Esophagus muscularis mucosa (tissue), 4 donors: ENCODE data around the gene LIMCH1. TPM values are rescaled to one million over a fixed set of nuclear protein-coding genes. Genes with fewer than 3 reads are reported as not detected.

Experiments
- DNase-seq: peaks from one replicate; pipeline ENCODE4 v3.0.0-alpha.2; 2017; ENCODE audit errors: extremely low spot score
- H3K27ac ChIP-seq, 4 donors: fragments of 200-600 bp; sonication (generic); replicated peaks in 1 of 4; 1 replicate in 3 of 4; 2 replicates in 1 of 4; pipeline ENCODE4 v1.5.1; 2016 to 2019; ENCODE audit warnings: mild to moderate bottlenecking in 1 of 4
- H3K27me3 ChIP-seq, 4 donors: fragments of 200-600 bp; sonication (generic); one replicate each; pipeline versions ENCODE4 v1.5.1 to v1.6.0; 2016 to 2019
- H3K36me3 ChIP-seq, 4 donors: fragments of 200-600 bp; sonication (generic); one replicate each; pipeline ENCODE4 v1.5.1; 2016 to 2019
- H3K4me1 ChIP-seq, 4 donors: fragments of 200-600 bp; sonication (generic); one replicate each; pipeline ENCODE4 v1.5.1; 2016 to 2019
- H3K4me3 ChIP-seq, 4 donors: fragments of 200-600 bp; sonication (generic); 1 replicate in 2 of 4; 2 replicates in 2 of 4; pipeline ENCODE4 v1.5.1; 2016 to 2019; ENCODE audit warnings: mild to moderate bottlenecking in 4 of 4, moderate library complexity in 1 of 4
- H3K9me3 ChIP-seq, 4 donors: fragments of 200-600 bp; sonication (generic); 1 replicate in 3 of 4; 2 replicates in 1 of 4; pipeline ENCODE4 v1.5.1; 2016 to 2019
- EP300 ChIP-seq: sonication (generic); formaldehyde crosslinking; IDR thresholded peaks from one replicate; pipeline ENCODE4 v1.6.1; 2017; ENCODE audit warnings: antibody characterized with exemption
- POLR2A ChIP-seq: fragments of 450-650 bp; IDR thresholded peaks from one replicate; pipeline ENCODE4 v1.6.1; 2017; ENCODE audit warnings: antibody characterized with exemption, moderate library complexity, mild to moderate bottlenecking, low read depth
- POLR2AphosphoS5 ChIP-seq, 2 donors: sonication (generic); formaldehyde crosslinking; IDR thresholded peaks; one replicate each; pipeline ENCODE4 v1.6.1; 2017; ENCODE audit warnings: antibody characterized with exemption in 2 of 2
- WGBS: methylation state at CpG from one replicate; pipeline ENCODE4 v1.1.5; 2018; 5-methylcytosine and 5-hydroxymethylcytosine counted together
- intact Hi-C: fragments of 100-400 bp; cut with DNase I; formaldehyde crosslinking; loops from one replicate; pipeline ENCODE4 v1.15.1; 2023
- total RNA-seq, 4 donors: library from RNA; depleted of rRNA; stranded (reverse); fragments of >200 nt; gene quantifications; one replicate each; pipeline versions ENCODE4 v1.1.0 to v1.2.1, GENCODE V29; 2016
- TF ChIP-seq, protein P1 (sequence below), 3 experiments: fragments of 200-600 bp in 2 of 3; fragments of 450-650 bp in 1 of 3; sonication (generic) in 2 of 3; IDR thresholded peaks; one replicate each; pipeline ENCODE4 v1.5.1; 2017 to 2019; ENCODE audit warnings: antibody characterized with exemption in 3 of 3, mild to moderate bottlenecking in 2 of 3, moderate library complexity in 1 of 3

Gene LIMCH1
- total RNA-seq, 4 donors from 2014 or later: 49.0 to 101 (median 72.1) TPM

DNA sequence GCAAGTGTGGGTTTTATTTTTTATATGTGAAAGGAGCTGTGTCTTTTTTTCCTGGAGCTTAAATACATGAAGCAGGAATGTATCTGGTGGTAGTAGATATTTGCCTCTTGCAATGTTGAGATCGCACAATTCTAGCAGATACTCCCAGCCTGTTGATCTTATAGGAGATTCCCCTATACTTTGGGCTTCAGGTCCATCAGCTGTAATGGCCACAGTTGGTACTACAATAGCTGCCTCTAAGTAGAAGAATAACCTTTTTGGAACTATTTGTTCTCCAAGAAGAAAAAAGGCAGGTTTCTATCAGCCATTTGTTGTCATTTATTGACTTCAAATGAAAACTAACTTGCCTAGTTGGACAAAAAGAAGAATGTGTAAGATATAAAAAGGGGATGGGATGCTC, 37.7 kb downstream of the LIMCH1 start:
- Histone ChIP-seq H3K27me3 (no peaks in the 10 kb centered on the region), H3K27ac (peak overlapping the region; percentile 41 to 67 (median 54)), H3K4me1 (peaks cover 22 to 49% (median 40%) of the 10 kb centered on the region in 4 donors), H3K36me3 (no peaks in the 10 kb centered on the region), H3K4me3 (no peak overlapping the region), H3K9me3 (no peaks in the 10 kb centered on the region)
- DNase-seq: peak; percentile 5
- no peak for TF ChIP-seq POLR2AphosphoS5 (IDR thresholded peaks at IDR 0.05)
- TF ChIP-seq, protein P1, sequence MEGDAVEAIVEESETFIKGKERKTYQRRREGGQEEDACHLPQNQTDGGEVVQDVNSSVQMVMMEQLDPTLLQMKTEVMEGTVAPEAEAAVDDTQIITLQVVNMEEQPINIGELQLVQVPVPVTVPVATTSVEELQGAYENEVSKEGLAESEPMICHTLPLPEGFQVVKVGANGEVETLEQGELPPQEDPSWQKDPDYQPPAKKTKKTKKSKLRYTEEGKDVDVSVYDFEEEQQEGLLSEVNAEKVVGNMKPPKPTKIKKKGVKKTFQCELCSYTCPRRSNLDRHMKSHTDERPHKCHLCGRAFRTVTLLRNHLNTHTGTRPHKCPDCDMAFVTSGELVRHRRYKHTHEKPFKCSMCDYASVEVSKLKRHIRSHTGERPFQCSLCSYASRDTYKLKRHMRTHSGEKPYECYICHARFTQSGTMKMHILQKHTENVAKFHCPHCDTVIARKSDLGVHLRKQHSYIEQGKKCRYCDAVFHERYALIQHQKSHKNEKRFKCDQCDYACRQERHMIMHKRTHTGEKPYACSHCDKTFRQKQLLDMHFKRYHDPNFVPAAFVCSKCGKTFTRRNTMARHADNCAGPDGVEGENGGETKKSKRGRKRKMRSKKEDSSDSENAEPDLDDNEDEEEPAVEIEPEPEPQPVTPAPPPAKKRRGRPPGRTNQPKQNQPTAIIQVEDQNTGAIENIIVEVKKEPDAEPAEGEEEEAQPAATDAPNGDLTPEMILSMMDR (IDR thresholded peaks at IDR 0.05): peak in 1 of 3 experiments; percentile 20
- 94% methylated on average over 1 of the region's 1 CpG for WGBS
- intact Hi-C loops: no loop called here

GRCh38 chr4:41579043-41579442, 41.1 kb downstream of the LIMCH1 start:
- Histone ChIP-seq H3K4me3 (no peak overlapping the region), H3K27ac (no peak overlapping the region), H3K9me3 (no peaks in the 10 kb centered on the region), H3K36me3 (no peaks in the 10 kb centered on the region), H3K27me3 (no peaks in the 10 kb centered on the region), H3K4me1 (peaks cover 9 to 29% (median 20%) of the 10 kb centered on the region in 4 donors)
- intact Hi-C loops: no loop called here
- DNase-seq: no peak
- 79% methylated on average over 3 of the region's 3 CpGs for WGBS
- TF ChIP-seq, protein P1 (IDR thresholded peaks at IDR 0.05): no peak
- TF ChIP-seq POLR2A (no peak), POLR2AphosphoS5 (IDR thresholded peaks at IDR 0.05) (no peak), EP300 (no peak)

- Histone ChIP-seq H3K27ac (no peak overlapping the region), H3K36me3 (no peaks in the 10 kb centered on the region), H3K4me3 (no peak overlapping the region), H3K4me1 (peaks cover 9 to 24% (median 17%) of the 10 kb centered on the region in 4 donors), H3K27me3 (no peaks in the 10 kb centered on the region), H3K9me3 (no peaks in the 10 kb centered on the region)
- no peak for DNase-seq
- no peak for TF ChIP-seq POLR2AphosphoS5 (IDR thresholded peaks at IDR 0.05)
- TF ChIP-seq, protein P1 (IDR thresholded peaks at IDR 0.05): no peak
- no peak for TF ChIP-seq EP300
- no peak for TF ChIP-seq POLR2A
- intact Hi-C loops: no loop called here
- 88% methylated on average over 5 of the region's 5 CpGs for WGBS
These were observed 41.6 kb downstream of the LIMCH1 start for GRCh38 chr4:41579526-41579925.

DNA sequence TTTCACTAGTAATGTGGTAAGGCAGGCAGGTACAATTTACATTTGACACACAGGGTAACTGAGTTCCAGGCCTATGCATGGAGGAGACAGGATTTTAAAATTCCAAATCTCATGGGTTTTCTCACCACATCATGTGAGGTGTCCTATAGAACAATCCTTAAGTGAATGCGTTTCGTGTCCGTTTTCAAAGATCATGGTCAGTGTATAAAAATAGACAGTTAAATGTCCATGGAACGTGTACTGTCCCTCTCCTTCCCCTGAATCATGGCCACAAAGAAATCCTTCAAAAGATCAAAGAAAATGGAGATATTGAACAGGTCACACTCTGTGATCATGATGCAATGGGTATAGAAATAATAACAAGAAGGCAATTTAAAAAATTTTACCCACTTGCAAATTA, 42.0 kb downstream of the LIMCH1 start:
- DNase-seq: no peak
- 93% methylated on average over 4 of the region's 4 CpGs for WGBS
- H3K27ac ChIP-seq: no peak overlapping the region
- H3K36me3 ChIP-seq: no peaks in the 10 kb centered on the region
- H3K4me3 ChIP-seq: no peak overlapping the region
- no peak for TF ChIP-seq EP300
- no peak for TF ChIP-seq POLR2AphosphoS5 (IDR thresholded peaks at IDR 0.05)
- no peak for TF ChIP-seq POLR2A
- TF ChIP-seq, protein P1 (IDR thresholded peaks at IDR 0.05): no peak
- peaks cover 9 to 19% (median 12%) of the 10 kb centered on the region in 4 donors for H3K4me1 ChIP-seq
- H3K9me3 ChIP-seq: peaks cover 0 to 3% (median 0%) of the 10 kb centered on the region in 4 donors
- H3K27me3 ChIP-seq: no peaks in the 10 kb centered on the region
- intact Hi-C loops: no loop called here

GRCh38 chr4:41586675-41587225, 48.8 kb downstream of the LIMCH1 start:
- 82% methylated on average over 2 of the region's 2 CpGs for WGBS

More at GRCh38 chr4:41586675-41587225, 48.8 kb downstream of the LIMCH1 start:
- DNase-seq: peak; percentile 53
- Histone ChIP-seq H3K4me3 (no peak overlapping the region), H3K4me1 (peaks cover 6 to 37% (median 10%) of the 10 kb centered on the region in 4 donors), H3K27me3 (no peaks in the 10 kb centered on the region), H3K27ac (no peak overlapping the region), H3K9me3 (peaks cover 0 to 3% (median 0%) of the 10 kb centered on the region in 4 donors), H3K36me3 (no peaks in the 10 kb centered on the region)
- intact Hi-C loops: no loop called here
- TF ChIP-seq, protein P1 (IDR thresholded peaks at IDR 0.05): no peak
- TF ChIP-seq EP300 (no peak), POLR2A (no peak), POLR2AphosphoS5 (IDR thresholded peaks at IDR 0.05) (no peak)
